GM21423 (cell line): ENCODE results near the gene GLB1L3.
"Not testable (repeated sequence)": the region's sequence is repeated elsewhere in the genome, so short reads cannot be mapped to it uniquely, and the experiment has no call there.

Experiments used
- ATAC-seq: cut with Tn5 transposase; IDR thresholded peaks from one replicate; pipeline ENCODE4 v1.9.1; 2021; ENCODE audit warnings: mild to moderate bottlenecking, moderate library complexity; ENCODE audit not compliant: unreplicated experiment

Gene GLB1L3

DNA sequence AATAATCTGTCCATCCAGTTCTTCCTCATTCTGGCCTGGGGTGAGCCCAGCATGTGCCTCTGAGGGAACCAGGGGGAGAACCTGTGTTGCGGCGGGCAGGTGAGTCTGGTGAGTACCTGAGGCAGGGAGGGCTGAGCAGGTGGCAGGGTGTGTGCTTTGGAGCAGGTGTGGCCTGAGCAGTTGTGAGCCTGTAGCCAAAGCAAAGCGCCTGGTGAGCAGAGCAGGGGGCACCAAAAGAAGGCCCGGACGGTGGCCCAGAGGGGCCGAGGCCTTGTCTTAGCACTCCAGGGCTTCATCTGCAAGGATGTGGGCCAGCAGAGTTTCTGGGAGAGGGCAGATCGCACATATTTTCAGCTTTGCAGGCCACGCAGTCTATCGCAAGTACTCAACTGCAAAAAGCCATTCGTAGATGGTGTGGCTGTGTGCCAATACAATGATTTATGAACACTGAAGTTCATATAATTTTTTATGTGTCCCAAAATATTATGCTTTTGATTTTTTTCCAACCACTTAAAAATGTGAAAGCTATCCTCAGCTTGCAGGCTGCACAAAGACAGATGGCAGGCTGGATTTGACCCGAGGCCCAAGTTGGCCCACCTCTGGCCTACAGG lies 64.3 kb downstream of the GLB1L3 start:
- no peak for ATAC-seq

DNA sequence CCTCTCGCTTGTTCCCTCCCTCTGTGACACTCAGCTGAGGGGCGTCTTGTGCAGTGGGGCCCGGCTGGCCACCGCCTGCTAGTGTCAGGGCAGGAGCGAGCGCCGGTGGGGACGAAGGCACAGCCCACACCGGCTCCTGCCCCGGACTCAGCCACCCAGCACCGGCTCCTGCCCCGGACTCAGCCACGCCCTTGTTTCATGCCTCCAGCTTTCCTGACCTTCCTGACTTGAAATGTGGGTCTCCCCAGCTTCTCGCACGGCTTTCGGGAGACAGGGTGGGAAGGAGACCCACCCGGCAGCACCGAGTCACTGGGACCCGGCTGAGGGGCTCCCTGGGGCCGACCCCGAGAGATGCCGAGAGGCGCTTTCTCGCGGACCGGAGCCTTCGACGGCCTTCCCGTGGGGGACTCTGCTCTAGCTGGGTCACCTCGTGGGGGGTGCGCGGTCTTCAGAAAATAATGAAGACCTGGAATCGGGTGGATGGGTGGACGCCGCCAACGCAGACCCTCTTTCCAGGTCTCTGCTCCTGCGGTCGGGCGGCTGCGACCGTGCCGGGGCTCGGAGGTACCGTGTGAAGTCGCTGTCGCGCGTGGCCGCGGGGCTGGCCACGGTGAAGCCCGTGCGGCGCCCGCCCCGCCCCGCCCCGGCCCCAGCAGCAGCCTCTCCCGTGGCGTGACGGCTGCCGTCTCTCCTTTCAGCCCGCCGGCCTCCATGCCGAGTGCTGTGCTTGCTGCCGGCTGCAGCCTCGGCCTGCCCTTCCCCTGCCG lies 65.8 kb downstream of the GLB1L3 start:
- ATAC-seq = no peak

DNA sequence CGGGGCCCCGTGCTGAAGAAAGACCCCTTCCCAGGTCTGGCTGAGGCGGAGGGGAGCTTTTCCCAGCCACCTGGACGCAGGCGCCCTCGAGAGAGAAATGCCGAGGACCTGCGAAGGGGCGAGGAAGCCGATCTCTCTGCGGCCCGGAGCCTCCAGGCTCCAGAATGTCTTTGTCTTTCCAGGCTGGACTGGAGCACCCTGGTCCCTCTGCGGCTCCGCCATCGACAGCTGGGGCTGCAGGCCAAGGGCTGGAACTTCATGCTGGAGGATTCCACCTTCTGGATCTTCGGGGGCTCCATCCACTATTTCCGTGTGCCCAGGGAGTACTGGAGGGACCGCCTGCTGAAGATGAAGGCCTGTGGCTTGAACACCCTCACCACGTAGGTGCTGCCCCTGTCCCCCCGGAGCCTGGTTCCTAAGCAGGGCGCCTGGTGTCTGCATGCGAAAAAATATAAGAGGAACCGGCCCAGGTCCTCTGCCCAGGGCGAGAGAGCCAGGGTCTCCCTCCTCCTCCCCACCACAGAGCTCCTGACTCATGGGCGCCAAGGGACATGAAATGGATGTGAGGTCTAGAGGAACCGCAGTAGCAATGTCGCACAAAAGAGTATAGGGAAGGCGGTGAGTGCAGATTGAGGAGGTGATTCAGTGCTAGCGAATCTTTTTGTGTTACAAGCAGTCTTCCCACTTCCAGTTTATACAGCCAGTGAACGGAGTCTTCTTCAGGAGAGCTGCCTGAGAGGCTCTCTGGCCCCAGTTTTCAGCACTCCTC lies 66.6 kb downstream of the GLB1L3 start:
- no peak for ATAC-seq

DNA sequence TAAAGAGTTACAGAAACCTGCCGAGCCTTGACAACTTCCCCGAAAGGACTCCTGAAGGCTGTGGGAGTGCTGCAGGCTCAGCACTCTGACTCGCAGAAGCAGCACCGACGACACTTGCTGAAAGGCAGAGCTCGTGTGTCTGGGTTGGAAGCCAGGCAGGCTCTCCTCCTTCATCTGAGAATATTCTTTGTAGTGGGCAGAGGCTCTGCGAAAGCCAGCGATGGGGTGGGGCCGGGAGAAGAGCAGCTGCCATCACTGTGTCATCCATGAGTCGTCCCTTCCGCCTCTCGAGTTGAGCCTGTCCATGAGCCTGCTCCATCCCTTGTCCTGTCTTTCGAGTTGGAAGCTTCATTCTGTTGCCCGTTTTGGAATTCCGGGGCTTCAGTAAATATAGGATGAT lies 67.5 kb downstream of the GLB1L3 start:
- ATAC-seq = no peak

DNA sequence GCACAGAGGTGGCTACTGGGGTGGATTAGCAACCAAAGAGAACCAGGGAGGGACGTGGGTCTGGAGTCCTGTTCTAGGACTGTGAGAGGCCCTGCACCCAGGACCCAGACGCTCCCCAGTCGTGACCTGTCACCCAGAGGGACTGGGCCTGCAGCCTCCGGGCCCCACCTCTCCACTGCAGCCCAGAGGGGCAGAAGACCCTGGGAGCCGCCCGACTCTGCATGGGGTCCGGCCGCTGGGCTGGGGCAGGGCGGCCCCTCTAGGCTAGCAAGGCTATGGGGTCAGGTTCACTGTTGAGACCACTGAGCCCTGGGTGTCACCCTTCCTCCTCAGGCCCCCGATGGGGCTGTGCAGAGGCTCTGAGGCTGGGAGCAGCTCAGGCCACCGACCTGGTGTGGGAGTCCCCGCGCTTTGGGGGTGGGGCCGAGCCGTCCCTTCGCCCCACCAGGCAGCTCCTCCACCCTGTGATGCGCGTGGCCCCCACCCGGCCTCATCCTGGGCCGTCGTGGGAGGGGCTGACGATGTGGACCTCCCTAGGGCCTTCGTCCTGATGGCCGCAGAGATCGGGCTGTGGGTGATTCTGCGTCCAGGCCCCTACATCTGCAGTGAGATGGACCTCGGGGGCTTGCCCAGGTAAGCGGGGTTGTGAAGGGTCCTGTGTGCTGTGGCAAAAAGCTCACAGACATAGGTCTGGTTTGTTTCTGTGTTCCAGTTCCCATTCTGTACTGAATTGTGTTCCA lies 68.5 kb downstream of the GLB1L3 start:
- not testable (repeated sequence) for ATAC-seq

DNA sequence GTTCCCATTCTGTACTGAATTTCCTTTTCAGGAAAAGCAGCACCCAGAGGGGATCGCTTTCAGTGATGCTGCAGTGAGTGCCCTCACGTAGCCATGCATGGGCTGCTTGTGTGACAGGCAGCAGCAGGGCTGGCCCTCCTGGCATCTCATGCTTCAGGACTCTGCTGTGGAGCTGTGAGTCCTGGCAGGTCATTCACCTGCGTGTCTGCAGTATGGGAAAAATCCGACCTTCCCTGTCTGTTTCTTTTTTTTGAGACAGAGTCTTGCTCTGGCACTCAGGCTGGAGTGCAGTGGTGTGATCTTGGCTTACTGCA lies 69.0 kb downstream of the GLB1L3 start:
- no peak for ATAC-seq

DNA sequence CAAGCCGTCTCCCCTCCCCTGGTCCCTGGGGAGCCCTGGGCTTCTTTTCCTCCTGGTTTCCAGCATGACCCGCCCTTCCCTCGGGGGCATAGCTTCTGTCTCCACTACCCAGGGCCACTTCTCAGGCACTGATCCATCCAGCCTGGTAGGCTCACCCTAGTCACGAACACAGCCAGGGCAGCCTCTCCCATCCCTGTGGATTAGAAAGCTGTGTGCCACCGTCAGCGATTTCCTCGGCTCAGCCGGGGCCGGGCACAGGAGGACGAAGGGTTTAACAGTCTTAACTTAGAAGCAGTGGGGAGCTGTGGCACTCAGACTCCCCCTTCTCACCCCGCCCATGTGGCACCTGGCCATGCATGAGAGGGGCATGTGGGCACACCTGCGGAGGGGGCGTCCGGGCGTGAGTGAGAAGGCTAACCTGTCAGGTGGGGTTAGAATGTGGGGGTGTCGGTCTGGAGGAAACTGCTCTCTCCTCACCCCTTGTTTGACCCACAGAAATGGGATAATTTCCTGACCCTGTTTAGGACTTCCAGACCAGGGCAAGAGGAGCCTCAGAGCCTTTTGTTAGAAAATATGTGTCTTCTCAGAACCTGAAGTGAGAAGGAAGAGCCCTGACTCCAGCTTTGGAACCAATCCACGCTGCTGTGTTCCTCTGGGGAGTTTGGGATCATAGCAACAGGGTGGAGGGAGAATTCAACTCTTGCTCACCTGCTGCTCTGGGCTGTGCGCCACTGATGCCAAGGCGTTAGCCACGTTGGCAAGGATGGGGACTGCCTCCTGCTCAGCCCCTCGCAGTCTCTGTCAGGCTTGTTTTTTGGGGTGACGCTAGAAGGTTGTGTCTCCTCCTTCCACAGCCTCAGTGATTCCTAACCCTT lies 70.2 kb downstream of the GLB1L3 start:
- ATAC-seq = no peak

DNA sequence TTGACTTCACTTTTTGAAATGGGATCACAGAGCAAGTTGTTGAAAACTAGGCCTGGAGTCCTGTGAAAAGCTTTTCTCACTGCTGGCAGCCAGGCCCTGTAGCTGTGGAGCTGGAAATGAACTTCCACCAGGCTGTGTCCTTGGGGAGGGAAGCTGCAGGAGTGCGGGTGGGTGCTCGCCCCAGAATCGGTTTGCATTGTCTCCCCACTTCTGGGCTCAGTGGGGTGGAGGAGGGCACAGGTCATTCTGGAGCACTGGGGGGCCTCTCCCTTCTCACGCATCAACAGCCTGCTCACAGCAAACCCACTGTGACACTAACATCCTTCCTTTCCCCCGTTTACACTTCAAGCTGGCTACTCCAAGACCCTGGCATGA lies 70.8 kb downstream of the GLB1L3 start:
- ATAC-seq = no peak

DNA sequence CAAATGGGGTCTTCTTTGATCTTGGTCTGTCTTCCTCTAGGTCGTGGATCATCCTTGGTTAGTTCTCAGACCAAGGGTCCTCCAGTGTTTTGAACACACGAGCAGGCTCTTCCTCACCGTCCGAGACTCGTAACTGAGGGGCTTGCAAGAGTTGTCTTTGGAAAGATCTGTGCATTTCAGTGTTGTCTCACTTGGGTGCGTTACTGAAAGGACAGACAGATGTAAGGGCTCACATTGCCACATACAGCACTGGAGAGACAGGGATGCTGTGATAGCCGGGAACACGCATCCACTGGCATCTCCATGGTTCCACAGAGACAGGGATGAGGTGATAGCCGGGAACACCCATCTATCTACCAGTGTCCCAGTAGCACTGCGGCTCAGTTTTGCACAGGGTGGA lies 71.3 kb downstream of the GLB1L3 start:
- no peak for ATAC-seq

DNA sequence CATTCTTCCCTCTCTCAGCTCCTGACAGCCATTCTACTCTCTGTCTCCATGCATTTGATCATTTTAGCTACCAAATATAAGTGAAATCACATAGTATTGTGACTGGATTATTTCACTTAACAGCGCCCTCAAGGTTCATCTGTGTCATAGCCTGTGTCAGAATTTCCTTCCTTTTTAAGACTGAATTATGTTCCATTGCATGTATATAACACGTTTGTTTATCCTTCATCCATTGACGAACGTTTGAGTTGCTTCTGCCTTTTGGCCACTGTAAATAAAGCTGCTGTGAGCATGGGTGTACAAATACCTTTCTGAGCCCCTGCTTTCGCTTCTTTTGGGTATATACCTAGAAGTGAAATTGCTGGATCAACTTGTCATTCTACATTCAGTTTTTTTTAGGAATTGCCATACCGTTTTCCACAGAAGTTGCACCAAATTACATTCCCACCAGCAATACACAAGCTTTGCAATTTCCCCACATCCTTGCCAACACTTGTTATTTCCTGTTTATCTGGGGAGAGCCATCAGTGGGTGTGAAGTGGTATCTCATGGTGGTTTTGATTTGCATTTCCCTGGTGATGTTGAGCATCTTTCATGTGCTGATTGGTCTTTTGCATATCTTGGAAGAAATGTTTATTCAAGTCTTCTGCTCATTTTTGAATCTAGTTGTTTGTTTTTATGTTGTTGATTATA lies 73.1 kb downstream of the GLB1L3 start:
- ATAC-seq = no peak

DNA sequence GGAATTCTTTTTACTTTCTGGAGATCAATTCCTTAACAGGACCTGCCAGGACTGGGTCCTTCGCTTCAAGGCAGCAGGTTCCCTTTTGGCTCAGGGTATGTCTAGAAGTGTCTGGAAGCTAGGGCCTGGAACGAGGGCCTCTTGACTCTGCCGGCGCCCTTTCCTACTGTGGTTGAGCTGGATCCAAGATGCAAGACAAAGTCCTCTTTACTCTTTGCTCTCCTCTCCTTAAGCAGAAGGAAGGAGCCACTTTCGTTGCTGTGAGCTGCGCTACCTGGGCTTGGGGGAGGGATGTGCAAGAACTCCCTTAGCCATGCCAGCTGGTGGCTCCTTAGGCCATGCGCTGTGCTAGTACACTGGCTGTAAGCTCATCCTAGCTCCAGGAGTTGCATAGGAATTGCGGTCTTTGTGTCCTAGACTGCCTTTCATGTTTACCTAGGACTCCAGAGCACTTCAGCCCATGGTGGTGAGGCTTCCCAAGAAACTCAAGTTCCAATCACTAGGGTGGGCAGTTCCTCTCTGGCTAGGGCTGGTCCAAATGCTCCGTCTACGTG lies 73.7 kb downstream of the GLB1L3 start:
- ATAC-seq = no peak

DNA sequence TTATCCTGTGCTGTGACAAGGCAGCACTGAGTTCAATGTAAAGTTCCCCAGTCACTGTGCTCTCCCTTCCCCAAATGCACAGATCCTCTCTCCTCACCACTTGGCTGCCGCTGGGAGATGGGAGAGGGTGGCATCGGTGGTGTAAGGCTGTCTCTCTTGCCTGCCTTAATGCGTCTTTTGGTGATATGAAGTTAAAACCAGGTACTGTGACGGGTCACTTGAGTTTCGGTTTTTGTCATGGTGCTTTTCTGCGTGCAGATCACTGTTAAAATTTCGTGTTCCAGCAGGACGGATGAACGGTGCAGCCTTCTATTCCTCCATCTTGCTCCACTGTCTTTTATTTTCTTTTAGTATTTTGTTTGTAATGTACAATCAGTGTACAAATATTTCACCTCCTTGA lies 74.2 kb downstream of the GLB1L3 start:
- ATAC-seq = no peak

DNA sequence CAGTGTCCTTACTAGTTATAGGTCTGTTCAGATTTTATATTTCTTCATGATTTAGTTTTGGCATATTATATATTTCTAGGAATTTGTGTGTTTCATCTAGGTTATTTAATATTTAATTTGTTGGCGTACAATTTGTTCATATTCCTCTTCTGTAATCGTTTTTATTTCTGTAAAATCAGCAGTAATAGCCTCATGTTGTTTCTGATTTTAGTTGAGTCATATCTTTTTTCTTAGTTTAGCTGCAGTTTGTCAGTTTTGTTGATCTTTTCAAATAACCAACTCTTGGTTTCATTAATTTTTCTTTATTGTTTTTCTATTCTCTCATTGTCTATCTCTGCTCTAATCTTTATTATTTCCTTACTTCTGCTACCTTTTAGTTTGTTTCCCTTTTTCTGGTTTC lies 75.9 kb downstream of the GLB1L3 start:
- no peak for ATAC-seq

DNA sequence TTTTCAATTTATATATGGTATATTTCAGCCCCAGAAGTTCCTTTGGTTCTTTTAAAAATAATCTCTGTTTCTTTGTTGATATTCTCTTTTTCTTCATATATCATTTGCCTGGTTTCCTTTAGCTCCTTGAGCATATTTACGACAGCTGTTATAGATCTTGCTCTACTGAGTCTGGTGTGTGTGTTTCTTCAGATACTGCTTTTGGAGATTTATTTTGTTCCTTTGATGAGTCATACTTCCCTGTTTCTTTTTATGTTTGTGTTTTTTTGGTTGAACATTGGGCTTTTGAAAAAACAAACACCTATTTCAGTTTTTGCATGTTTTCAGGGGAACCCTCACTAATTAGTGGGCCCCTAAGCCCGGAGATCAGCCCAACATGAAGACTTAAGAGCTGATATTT lies 79.0 kb downstream of the GLB1L3 start:
- ATAC-seq = no peak

DNA sequence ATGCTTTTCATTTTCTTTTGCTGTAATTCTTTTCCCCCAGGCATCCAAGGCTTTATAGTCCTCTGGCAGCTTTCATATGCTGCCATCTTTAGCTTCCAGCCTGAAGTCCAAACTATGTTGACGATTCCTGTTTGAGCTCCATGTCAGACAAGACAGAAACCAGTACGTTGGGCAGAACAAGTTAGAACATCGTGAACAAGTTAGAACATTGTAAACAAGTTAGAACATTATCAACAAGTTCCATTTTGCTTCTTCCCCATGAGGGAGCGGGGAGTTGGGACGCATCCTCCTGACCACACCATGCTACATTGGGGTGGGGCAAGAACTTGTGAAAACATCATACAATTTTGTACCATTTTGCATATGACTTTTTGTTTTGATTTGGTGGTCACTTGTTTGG lies 79.5 kb downstream of the GLB1L3 start:
- no peak for ATAC-seq

DNA sequence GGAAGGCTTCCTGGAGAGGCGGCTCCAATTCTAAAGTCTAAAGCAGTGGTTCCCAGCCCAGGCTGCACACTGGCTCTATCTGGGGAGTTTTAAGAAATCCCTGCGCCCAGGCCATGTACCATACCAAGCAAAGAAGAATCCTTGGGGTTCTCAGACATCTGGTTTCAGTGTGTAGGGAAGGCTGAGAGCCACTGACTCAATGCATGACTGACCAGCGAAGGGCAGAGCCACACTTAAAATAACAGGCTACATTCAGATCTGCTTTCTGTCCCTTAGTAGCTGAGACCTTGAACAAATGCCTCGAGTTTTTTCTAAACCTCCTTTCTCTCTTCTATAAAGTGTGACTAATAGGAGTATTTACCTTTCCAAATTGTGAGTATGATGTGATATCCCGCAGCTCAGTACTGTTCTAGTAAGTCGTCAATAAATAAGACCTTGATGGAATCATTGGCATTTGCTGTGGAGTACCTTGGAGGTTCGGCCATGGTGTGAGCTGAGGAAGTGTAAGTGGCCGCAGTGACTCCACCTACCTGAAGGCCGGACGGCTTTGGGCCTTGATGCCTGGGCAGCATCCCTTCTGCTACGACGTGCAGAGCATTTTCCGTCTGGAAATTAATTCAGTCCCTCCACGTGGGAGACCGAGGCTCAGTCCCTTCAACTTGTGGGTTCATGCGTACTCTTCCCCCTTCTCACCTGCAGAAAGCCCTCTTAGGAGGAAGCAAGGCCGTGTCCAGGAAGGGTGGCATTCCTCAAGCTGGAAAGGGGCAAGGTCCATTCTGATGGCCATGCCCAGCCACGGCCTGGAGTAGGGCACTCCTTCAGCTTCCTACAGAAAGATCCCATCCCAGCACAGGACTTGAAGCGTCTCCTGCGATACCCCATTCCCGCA lies 80.7 kb downstream of the GLB1L3 start:
- no peak for ATAC-seq

DNA sequence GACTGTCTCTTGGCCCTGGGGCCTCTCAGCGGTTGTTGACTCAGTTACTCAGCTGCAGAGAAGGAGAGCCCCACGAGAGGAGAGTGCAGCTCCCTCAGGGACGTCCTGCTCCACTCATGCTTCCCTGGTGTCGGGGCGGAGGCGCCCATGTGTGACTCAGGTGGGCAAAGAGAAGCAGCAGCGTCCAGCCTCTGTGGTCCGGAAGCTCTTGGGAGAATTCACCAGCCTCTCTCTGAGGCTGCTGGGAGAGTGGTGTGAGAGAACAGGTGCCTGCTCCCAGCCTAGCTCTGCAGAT lies 81.3 kb downstream of the GLB1L3 start:
- ATAC-seq = no peak

DNA sequence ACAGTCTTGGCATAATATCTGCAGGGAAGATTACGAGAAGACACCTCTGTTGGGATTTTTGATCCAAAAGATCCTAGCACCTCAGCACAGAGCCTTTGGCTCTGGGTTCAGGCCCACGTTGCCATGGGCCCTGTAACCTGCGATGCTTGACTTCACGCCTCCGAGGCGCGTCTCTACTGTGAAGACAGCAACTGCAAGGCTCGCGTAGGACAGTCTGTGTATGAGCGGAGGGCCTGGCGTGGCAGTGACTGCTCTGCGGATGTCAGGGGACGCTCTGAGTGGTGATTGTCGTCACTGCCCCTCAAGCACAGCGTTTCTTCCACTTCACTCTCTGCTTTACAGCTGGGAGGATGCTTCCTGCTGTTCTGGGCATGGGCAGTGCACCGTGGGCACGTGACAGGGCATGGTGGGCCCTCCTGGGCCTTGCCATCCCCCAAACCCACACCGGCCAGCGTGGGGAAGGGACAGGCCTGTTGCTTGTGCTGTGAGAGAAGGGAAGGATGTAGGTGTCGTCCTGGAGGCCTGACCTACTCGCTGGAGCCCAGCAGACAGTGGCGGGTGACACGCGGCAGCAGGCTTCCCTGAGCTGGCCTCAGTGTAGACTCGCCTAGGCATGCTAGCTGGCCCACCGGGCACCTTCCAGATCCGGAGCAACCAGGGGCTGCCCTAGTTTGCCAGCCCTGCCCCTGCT lies 82.1 kb downstream of the GLB1L3 start:
- ATAC-seq = no peak
